LNCAP (cell line): ENCODE measurements around the gene GOLGA2.

Experiments
- TF ChIP-seq, protein P1 (sequence below): fragments of 450-650 bp; IDR thresholded peaks from 2 replicates; pipeline ENCODE4 v1.5.1; 2017; ENCODE audit warnings: mild to moderate bottlenecking

Gene GOLGA2

DNA sequence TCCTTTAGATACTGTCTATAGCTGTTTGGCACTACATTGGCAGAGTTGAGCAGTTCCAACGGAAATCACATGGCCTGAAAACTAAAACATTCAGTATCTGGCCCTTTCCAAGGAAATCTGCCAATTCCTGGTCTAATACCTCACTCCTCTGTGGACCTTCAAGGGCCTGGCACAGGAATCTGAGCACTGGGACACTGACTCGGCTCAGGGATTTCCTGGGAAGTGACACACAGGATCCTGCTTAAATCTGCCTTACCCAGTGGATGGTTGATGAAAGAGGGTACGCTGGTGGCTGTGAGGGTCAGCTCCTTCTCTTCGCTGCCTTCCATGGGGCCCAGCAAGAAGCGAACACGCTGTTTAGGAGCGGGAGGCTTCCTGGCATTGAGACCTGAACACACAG, 45.5 kb upstream of the GOLGA2 start:
- TF ChIP-seq, protein P1, sequence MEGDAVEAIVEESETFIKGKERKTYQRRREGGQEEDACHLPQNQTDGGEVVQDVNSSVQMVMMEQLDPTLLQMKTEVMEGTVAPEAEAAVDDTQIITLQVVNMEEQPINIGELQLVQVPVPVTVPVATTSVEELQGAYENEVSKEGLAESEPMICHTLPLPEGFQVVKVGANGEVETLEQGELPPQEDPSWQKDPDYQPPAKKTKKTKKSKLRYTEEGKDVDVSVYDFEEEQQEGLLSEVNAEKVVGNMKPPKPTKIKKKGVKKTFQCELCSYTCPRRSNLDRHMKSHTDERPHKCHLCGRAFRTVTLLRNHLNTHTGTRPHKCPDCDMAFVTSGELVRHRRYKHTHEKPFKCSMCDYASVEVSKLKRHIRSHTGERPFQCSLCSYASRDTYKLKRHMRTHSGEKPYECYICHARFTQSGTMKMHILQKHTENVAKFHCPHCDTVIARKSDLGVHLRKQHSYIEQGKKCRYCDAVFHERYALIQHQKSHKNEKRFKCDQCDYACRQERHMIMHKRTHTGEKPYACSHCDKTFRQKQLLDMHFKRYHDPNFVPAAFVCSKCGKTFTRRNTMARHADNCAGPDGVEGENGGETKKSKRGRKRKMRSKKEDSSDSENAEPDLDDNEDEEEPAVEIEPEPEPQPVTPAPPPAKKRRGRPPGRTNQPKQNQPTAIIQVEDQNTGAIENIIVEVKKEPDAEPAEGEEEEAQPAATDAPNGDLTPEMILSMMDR: no peak

DNA sequence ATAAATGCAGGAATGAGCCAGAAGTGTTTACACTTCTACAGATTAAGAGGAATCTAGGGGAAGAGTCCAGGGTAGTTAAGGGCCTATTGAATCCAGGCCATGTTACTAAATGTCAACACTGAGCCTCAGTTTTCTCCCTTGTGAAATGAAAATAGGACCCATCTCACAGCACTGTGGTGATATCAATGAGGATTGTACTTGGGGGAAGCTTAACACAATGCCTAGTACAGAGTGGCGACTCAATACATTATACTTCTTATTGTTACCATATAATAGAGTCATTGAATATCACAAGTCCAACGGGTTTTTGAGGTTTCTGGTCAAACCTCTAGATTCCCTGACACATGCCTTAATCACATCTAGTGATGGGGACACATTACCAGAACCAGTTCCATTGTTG, 41.8 kb upstream of the GOLGA2 start:
- TF ChIP-seq, protein P1: no peak

DNA sequence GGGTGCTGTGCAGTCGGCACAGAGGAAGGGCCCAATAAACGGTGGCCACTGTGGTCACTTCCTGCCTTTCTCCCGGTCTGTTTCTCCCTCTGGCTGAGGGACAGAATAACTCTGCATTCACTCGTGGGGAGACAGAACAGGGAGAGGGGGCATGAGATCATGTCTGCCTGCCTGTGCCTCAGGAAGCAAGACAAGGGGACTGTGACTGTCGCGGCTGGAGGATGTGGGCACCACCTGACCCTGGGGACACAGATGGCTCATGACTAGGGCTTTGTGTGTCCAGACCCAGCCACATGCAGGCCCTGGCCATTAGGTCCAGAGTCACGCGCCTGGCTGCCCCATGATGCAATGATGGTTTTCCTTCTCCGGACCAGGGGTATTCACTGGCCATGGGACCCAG, 40.6 kb upstream of the GOLGA2 start:
- TF ChIP-seq, protein P1: no peak

DNA sequence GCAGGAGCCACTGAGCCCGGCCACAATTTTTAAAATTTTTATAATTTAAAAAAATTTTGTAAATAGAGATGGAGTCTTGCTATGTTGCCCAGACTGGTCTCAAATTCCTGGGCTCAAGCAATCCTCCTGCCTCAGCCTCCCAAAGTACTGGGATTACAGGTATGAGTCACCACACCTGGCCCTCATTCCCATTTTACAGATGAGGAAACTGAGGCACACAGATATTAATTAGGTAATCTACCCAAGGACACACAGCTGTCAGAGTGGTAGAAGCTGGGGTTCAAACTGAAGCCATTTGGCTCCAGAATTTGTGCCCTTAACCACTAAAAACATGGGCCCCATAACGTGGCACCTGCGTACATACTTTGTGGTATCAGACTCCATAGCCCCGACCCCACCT, 38.9 kb upstream of the GOLGA2 start:
- TF ChIP-seq, protein P1: no peak

DNA sequence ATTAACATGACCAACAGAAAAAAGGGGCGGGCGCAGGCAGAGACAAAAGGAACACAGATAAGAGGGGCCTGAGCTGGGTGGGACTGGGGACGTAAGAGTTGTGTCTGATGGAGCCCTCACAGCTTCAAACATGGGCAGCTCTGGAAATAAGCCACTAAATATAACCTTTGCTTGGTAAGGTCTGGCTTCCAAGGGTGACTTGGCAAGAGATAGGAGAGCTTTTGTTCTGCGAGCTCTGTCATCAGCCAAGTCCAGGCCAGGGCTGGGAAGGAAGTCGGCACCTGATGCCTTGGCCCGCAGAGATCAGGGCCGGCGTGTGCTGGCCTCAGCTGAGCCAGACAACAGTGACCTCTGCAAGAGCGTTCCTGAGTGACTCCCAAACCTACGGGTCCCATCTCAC, 34.7 kb upstream of the GOLGA2 start:
- TF ChIP-seq, protein P1: no peak

DNA sequence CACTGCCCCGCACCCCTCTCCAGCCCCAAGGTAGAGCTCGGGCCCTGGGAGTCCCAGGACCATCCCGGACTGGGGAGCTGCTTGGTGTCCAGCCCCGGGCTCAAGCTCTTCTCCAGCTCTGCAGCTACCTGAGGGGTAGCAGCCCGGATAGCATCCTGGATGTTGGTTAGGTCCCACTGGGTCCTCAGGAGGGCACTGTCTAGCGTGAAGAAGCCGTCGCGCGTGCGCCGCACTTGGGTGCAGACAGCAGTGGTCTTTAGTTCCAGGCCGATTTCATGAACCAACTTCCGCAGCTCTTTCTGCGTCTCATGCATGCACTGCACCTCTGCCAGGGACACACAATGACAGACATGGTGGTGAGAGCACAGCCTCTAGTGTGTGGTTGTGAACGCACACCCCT, 33.7 kb upstream of the GOLGA2 start:
- TF ChIP-seq, protein P1: no peak

- TF ChIP-seq, protein P1: no peak
Observed at GRCh38 chr9:128304971-128305288, 29.1 kb upstream of the GOLGA2 start.

GRCh38 chr9:128304136-128304970, 28.5 kb upstream of the GOLGA2 start:
- TF ChIP-seq, protein P1: no peak
